ENCODE data around the gene PPARD.

- TF ChIP-seq, protein P1, sequence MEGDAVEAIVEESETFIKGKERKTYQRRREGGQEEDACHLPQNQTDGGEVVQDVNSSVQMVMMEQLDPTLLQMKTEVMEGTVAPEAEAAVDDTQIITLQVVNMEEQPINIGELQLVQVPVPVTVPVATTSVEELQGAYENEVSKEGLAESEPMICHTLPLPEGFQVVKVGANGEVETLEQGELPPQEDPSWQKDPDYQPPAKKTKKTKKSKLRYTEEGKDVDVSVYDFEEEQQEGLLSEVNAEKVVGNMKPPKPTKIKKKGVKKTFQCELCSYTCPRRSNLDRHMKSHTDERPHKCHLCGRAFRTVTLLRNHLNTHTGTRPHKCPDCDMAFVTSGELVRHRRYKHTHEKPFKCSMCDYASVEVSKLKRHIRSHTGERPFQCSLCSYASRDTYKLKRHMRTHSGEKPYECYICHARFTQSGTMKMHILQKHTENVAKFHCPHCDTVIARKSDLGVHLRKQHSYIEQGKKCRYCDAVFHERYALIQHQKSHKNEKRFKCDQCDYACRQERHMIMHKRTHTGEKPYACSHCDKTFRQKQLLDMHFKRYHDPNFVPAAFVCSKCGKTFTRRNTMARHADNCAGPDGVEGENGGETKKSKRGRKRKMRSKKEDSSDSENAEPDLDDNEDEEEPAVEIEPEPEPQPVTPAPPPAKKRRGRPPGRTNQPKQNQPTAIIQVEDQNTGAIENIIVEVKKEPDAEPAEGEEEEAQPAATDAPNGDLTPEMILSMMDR (IDR thresholded peaks at IDR 0.05) = no peak
- TF ChIP-seq POLR2A (IDR thresholded peaks at IDR 0.05) = no peak
Measured at GRCh38 chr6:35362200-35362599, 19.8 kb downstream of the PPARD start.

Data from thyroid gland (tissue), 4 donors.